HUES64 (cell line): ENCODE results near the gene C14orf180.

Experiments
- H3K27ac ChIP-seq: 2 replicates; pipeline ENCODE4 v1.7.0; 2013; ENCODE audit warnings: low read depth, low read length, inconsistent platforms
- H3K27me3 ChIP-seq: 2 replicates; pipeline ENCODE4 v1.6.1; 2013; ENCODE audit warnings: mild to moderate bottlenecking, low read length; ENCODE audit not compliant: insufficient read depth
- H3K36me3 ChIP-seq: 2 replicates; pipeline ENCODE4 v1.6.1; 2013; ENCODE audit warnings: mild to moderate bottlenecking, low read length; ENCODE audit not compliant: insufficient read depth
- H3K4me1 ChIP-seq: 2 replicates; pipeline ENCODE4 v1.6.1; 2013; ENCODE audit warnings: mild to moderate bottlenecking, low read length, moderate library complexity; ENCODE audit not compliant: insufficient read depth
- H3K4me3 ChIP-seq: 2 replicates; pipeline ENCODE4 v1.5.1; 2013; ENCODE audit warnings: mild to moderate bottlenecking, low read length, moderate library complexity
- H3K9ac ChIP-seq: 2 replicates; pipeline ENCODE4 v1.6.1; 2013; ENCODE audit warnings: mild to moderate bottlenecking, low read depth, low read length
- H3K9me3 ChIP-seq: 2 replicates; pipeline ENCODE4 v1.6.1; 2013; ENCODE audit warnings: low read depth, low read length; ENCODE audit not compliant: insufficient read depth
- WGBS: fragments of 150-250, 120-280 bp; methylation state at CpG from one replicate; pipeline ENCODE4 v1.1.7; 2013; ENCODE audit warnings: missing lambda C conversion rate; 5-methylcytosine and 5-hydroxymethylcytosine counted together

C14orf180 gene

GRCh38 chr14:104583424-104584306 is 4.1 kb downstream of the C14orf180 start:
- H3K4me1 ChIP-seq = no peaks in the 10 kb centered on the region

GRCh38 chr14:104584557-104584956 is 5.0 kb downstream of the C14orf180 start:
- no peaks in the 10 kb centered on the region for H3K36me3 ChIP-seq
- H3K9ac ChIP-seq = no peak overlapping the region
- no peaks in the 10 kb centered on the region for H3K9me3 ChIP-seq
- H3K27me3 ChIP-seq = no peaks in the 10 kb centered on the region
- WGBS = 94% methylated on average over 10 of the region's 10 CpGs
- H3K4me3 ChIP-seq = no peak overlapping the region
- no peak overlapping the region for H3K27ac ChIP-seq
- H3K4me1 ChIP-seq = no peaks in the 10 kb centered on the region

More at GRCh38 chr14:104583424-104584306, 4.1 kb downstream of the C14orf180 start:
- Histone ChIP-seq H3K9me3 (no peaks in the 10 kb centered on the region), H3K4me3 (no peak overlapping the region), H3K27me3 (no peaks in the 10 kb centered on the region), H3K27ac (no peak overlapping the region), H3K36me3 (no peaks in the 10 kb centered on the region), H3K9ac (no peak overlapping the region)
- WGBS = 88% methylated on average over 27 of the region's 27 CpGs

- Histone ChIP-seq H3K27ac (no peak overlapping the region), H3K36me3 (no peaks in the 10 kb centered on the region), H3K9me3 (no peaks in the 10 kb centered on the region), H3K9ac (no peak overlapping the region), H3K4me3 (no peak overlapping the region), H3K4me1 (no peaks in the 10 kb centered on the region), H3K27me3 (no peaks in the 10 kb centered on the region)
- 94% methylated on average over 23 of the region's 24 CpGs for WGBS
Observed at GRCh38 chr14:104585966-104586697, 6.6 kb downstream of the C14orf180 start.

- Histone ChIP-seq H3K9ac (no peak overlapping the region), H3K9me3 (no peaks in the 10 kb centered on the region), H3K27ac (no peak overlapping the region), H3K4me3 (no peak overlapping the region), H3K36me3 (no peaks in the 10 kb centered on the region), H3K27me3 (no peaks in the 10 kb centered on the region), H3K4me1 (no peaks in the 10 kb centered on the region)
- 91% methylated on average over 19 of the region's 19 CpGs for WGBS
Observed at GRCh38 chr14:104586832-104587620, 7.5 kb downstream of the C14orf180 start.

GRCh38 chr14:104587641-104588040 is 8.1 kb downstream of the C14orf180 start:
- Histone ChIP-seq H3K9ac (no peak overlapping the region), H3K27me3 (no peaks in the 10 kb centered on the region), H3K4me1 (no peaks in the 10 kb centered on the region), H3K9me3 (no peaks in the 10 kb centered on the region), H3K27ac (no peak overlapping the region), H3K4me3 (no peak overlapping the region), H3K36me3 (no peaks in the 10 kb centered on the region)
- WGBS = 81% methylated on average over 19 of the region's 19 CpGs

GRCh38 chr14:104588066-104588857 is 8.7 kb downstream of the C14orf180 start:
- Histone ChIP-seq H3K9me3 (no peaks in the 10 kb centered on the region), H3K4me1 (no peaks in the 10 kb centered on the region), H3K36me3 (no peaks in the 10 kb centered on the region), H3K27me3 (no peaks in the 10 kb centered on the region), H3K9ac (no peak overlapping the region), H3K4me3 (no peak overlapping the region), H3K27ac (no peak overlapping the region)
- WGBS = 94% methylated on average over 38 of the region's 38 CpGs

- no peak overlapping the region for H3K27ac ChIP-seq
- no peaks in the 10 kb centered on the region for H3K27me3 ChIP-seq
- H3K9me3 ChIP-seq = no peaks in the 10 kb centered on the region
- H3K4me3 ChIP-seq = no peak overlapping the region
- no peaks in the 10 kb centered on the region for H3K4me1 ChIP-seq
- H3K36me3 ChIP-seq = no peaks in the 10 kb centered on the region
- no peak overlapping the region for H3K9ac ChIP-seq
- WGBS = 91% methylated on average over 26 of the region's 26 CpGs
Observed at GRCh38 chr14:104589338-104590195, 10.0 kb downstream of the C14orf180 start.

GRCh38 chr14:104590240-104590965 is 10.8 kb downstream of the C14orf180 start:
- Histone ChIP-seq H3K4me3 (no peak overlapping the region), H3K36me3 (no peaks in the 10 kb centered on the region), H3K9me3 (no peaks in the 10 kb centered on the region), H3K27me3 (no peaks in the 10 kb centered on the region), H3K4me1 (no peaks in the 10 kb centered on the region), H3K9ac (no peak overlapping the region), H3K27ac (no peak overlapping the region)
- 91% methylated on average over 23 of the region's 23 CpGs for WGBS

GRCh38 chr14:104591031-104591430 is 11.5 kb downstream of the C14orf180 start:
- H3K4me3 ChIP-seq = no peak overlapping the region
- H3K9ac ChIP-seq = no peak overlapping the region
- H3K27ac ChIP-seq = no peak overlapping the region
- H3K27me3 ChIP-seq = no peaks in the 10 kb centered on the region
- H3K4me1 ChIP-seq = no peaks in the 10 kb centered on the region
- WGBS = 85% methylated on average over 7 of the region's 7 CpGs
- no peaks in the 10 kb centered on the region for H3K36me3 ChIP-seq
- no peaks in the 10 kb centered on the region for H3K9me3 ChIP-seq
